ENCODE measurements around the gene MAP4K2. TPM values are rescaled to one million over a fixed set of nuclear protein-coding genes. Genes with fewer than 3 reads are reported as not detected.

MAP4K2 gene
- total RNA-seq, 1 donor from 2014 or later = 202 TPM

DNA sequence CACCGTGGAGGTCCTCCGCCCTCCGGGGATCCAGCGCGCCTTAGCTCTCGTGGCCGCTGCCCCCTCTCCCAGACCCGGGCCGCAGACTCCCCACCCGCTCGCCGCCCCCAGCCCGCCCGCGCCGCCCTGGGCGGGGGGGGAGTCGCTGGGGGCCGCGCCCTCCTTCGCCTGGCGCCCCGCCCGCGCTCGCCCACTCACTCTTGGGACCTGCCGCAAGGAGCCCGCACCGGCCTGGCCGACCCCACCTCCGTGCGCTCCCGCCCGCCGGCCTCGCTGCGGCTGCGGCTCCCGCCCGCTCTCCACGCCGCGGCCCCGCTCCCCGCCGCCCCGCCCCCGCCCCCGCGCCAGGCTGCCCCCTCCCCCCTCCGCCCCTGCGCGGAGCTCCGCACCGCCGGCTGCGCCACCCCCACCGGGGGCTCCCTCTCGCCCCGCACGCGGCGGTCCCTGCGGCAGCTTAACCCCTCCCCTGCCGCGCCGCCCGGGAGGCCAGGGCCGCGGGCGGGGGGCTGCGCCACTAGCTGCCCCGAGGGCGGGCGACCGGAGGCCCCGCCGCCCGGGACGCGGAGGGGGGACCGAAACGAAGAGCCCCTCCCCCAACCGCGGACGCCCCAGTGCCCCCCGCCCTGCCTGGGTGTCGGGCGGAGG, 58.3 kb downstream of the MAP4K2 start:
- Mint-ChIP-seq H3K36me3 (ENCODE audit: low read depth, unreplicated experiment) (peaks cover 13% of the 10 kb centered on the region), H3K4me3 (ENCODE audit: unreplicated experiment) (peak overlapping the region; percentile 93), H3K9me3 (ENCODE audit: unreplicated experiment) (no peaks in the 10 kb centered on the region), H3K4me1 (ENCODE audit: unreplicated experiment) (peaks cover 21% of the 10 kb centered on the region), H3K27me3 (ENCODE audit: unreplicated experiment) (peaks cover 14% of the 10 kb centered on the region), H3K27ac (ENCODE audit: unreplicated experiment) (no peak overlapping the region)
- DNase-seq (ENCODE audit: low spot score) = peak; percentile 44
- TF ChIP-seq, protein P1, sequence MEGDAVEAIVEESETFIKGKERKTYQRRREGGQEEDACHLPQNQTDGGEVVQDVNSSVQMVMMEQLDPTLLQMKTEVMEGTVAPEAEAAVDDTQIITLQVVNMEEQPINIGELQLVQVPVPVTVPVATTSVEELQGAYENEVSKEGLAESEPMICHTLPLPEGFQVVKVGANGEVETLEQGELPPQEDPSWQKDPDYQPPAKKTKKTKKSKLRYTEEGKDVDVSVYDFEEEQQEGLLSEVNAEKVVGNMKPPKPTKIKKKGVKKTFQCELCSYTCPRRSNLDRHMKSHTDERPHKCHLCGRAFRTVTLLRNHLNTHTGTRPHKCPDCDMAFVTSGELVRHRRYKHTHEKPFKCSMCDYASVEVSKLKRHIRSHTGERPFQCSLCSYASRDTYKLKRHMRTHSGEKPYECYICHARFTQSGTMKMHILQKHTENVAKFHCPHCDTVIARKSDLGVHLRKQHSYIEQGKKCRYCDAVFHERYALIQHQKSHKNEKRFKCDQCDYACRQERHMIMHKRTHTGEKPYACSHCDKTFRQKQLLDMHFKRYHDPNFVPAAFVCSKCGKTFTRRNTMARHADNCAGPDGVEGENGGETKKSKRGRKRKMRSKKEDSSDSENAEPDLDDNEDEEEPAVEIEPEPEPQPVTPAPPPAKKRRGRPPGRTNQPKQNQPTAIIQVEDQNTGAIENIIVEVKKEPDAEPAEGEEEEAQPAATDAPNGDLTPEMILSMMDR (IDR thresholded peaks at IDR 0.05; ENCODE audit: unreplicated experiment) = no peak

DNA sequence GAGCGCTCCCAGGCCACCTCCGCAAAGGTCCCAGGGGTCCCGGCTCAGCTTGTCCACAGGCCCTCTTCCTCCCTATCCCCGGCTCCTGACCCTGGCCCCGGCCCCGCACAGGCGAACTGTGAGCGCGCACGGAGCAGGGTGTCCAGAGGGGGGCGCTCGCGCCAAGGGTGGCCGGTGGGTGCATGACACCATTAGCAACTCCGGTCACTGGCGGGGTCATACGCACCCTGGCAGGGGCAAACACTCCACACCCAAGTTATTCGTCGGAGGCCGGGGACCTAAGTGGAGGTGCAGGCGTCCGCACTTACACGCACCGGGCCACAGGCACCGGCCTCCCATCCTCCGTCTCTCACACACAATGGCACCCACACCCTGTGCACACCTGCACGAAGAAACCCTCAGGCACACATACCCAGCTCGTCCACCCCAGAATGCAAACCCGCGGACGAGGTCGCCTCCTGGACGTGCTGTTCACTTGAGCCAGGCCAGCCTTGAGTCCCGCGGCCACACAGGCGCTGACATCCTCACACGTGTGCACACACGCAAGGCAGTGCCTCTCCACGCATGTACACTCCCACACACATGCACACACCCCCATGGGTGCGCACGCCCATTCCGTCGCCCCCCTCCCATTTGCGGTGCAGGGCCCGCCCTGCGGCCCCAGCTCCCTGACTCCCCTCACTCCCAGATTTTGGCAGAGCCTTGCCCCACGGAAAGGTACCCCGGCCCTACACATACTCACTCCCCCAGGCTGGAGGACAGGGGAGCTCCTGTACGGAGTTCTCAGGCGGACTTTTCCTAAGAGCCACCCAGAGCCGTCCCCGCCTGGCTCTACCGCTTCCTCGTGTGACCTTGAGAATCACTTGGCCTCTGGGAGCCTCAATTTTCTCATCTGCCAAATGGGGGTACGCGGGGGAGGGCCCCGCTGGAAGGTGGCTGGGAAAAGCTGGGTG, 59.1 kb downstream of the MAP4K2 start, which contains the start of gene RASGRP2:
RASGRP2 (minus strand) TSS at position 552 of the 953 bp plus-strand sequence. CDS start 1,276 bp downstream, outside the sequence.
- peaks cover 14% of the 10 kb centered on the region for H3K27me3 Mint-ChIP-seq (ENCODE audit: unreplicated experiment)
- H3K4me1 Mint-ChIP-seq (ENCODE audit: unreplicated experiment) = peaks cover 21% of the 10 kb centered on the region
- TF ChIP-seq, protein P1 (IDR thresholded peaks at IDR 0.05; ENCODE audit: unreplicated experiment) = peak; percentile 33
- H3K27ac Mint-ChIP-seq (ENCODE audit: unreplicated experiment) = peak within 1 kb of the TSS; percentile 68
- H3K4me3 Mint-ChIP-seq (ENCODE audit: unreplicated experiment) = peak within 1 kb of the TSS; percentile 93
- no peaks in the 10 kb centered on the region for H3K9me3 Mint-ChIP-seq (ENCODE audit: unreplicated experiment)
- DNase-seq (ENCODE audit: low spot score) = peak; percentile 90
- peaks cover 13% of the 10 kb centered on the region for H3K36me3 Mint-ChIP-seq (ENCODE audit: low read depth, unreplicated experiment)

DNA sequence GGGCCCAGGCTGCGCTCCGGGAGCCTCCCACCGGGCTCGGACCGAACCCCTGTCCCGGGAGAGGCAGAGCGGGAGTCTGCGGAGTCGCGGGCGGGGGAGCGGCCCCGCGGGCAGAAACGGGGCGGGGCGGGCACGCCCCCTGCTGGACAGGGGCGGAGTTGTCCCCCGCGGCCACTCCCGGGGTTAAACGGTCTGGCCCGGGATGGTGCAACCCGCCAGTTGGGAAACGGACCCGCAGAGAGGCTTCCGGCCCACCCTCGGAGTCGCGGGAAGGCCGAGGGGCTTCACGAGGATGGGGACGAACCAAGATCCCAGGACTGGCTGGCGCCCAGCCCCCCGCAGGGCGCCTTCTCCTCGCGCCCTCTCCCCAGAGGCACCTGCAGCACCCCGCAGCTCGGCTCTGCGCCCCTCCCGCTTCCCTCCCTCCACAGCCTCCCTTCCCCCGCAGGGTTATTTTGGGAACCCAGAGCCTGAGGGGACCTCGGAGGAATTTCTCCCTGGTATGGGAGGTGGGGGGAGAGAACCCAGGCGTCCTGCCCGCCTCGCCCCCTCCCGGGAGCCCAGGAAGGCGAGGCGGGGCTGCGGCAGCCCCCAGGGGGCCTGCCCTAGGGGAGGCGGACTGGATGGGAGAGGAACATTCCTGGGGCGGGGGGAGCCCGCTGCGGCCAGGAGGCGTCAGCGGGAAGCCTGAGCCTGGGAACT, 60.0 kb downstream of the MAP4K2 start:
- peaks cover 21% of the 10 kb centered on the region for H3K4me1 Mint-ChIP-seq (ENCODE audit: unreplicated experiment)
- peak; percentile 86 for DNase-seq (ENCODE audit: low spot score)
- peaks cover 13% of the 10 kb centered on the region for H3K36me3 Mint-ChIP-seq (ENCODE audit: low read depth, unreplicated experiment)
- TF ChIP-seq, protein P1 (IDR thresholded peaks at IDR 0.05; ENCODE audit: unreplicated experiment) = peak; percentile 98
- H3K4me3 Mint-ChIP-seq (ENCODE audit: unreplicated experiment) = no peak overlapping the region
- no peak overlapping the region for H3K27ac Mint-ChIP-seq (ENCODE audit: unreplicated experiment)
- no peaks in the 10 kb centered on the region for H3K9me3 Mint-ChIP-seq (ENCODE audit: unreplicated experiment)
- H3K27me3 Mint-ChIP-seq (ENCODE audit: unreplicated experiment) = peaks cover 14% of the 10 kb centered on the region

DNA sequence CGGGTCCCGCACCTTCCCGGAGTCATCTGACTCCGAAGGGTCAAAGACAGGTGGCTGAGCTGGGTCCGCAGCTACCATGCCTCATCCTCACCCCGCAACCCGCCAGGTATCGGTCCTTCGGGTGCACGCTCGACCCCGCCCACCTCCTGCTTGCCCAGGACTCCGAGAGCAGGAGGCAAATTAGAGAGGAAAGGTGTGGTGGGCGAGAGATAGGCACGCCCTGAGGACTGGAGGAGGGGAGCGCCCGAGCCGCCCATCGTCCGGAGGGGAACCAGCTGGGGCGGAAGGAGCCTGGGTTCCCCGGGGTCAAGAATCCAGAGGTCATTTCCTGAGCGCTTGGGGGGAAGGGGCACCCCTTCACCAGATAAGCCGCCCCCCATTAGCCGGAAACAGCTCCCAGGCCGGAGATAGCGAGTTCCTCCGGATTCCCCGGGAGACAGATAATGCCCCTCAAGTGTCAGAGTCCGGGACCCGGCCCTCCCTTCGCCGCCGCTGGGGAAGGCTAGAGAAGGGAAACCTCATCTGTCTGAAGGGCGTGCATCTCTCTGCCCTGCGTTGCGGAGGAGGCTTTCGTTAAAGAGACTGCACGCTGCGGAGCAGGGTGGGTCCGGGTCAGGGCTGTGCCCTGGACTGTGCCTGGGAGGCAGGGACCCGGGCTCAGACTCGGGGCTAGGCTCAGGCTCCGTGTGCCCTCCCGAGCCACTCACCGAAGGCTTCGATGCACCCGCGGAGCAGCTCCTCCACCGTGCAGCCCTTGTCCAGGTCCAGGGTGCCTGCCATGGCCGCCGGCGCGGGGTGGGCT, 60.7 kb downstream of the MAP4K2 start:
- DNase-seq (ENCODE audit: low spot score) = peak; percentile 58
- H3K27me3 Mint-ChIP-seq (ENCODE audit: unreplicated experiment) = peaks cover 14% of the 10 kb centered on the region
- TF ChIP-seq, protein P1 (IDR thresholded peaks at IDR 0.05; ENCODE audit: unreplicated experiment) = no peak
- peaks cover 21% of the 10 kb centered on the region for H3K4me1 Mint-ChIP-seq (ENCODE audit: unreplicated experiment)
- H3K9me3 Mint-ChIP-seq (ENCODE audit: unreplicated experiment) = no peaks in the 10 kb centered on the region
- peaks cover 13% of the 10 kb centered on the region for H3K36me3 Mint-ChIP-seq (ENCODE audit: low read depth, unreplicated experiment)
- H3K4me3 Mint-ChIP-seq (ENCODE audit: unreplicated experiment) = peak overlapping the region; percentile 86
- H3K27ac Mint-ChIP-seq (ENCODE audit: unreplicated experiment) = no peak overlapping the region
